Naive thymus-derived CD4-positive, alpha-beta T cell (primary cell): Measurements from ENCODE around the gene RAI1. TPM values are rescaled to one million over a fixed set of nuclear protein-coding genes. Genes with fewer than 3 reads are reported as not detected.

Source experiments
- ATAC-seq: fragments of 150-1000 bp; cut with Tn5 transposase; 2 replicates; pipeline ENCODE4 v1.10.0; 2021; ENCODE audit warnings: mild to moderate bottlenecking, moderate library complexity
- CTCF ChIA-PET: fragments of 350-600 bp; sonication (Branson Sonifier 250); formaldehyde crosslinking; loops from one replicate; lab custom pipeline; 2021; ENCODE audit warnings: antibody characterized with exemption; lab: Charles Lee
- POLR2A ChIA-PET: fragments of 350-600 bp; sonication (Branson Sonifier 250); formaldehyde crosslinking; loops from one replicate; lab custom pipeline; 2021; ENCODE audit warnings: antibody characterized with exemption, inconsistent platforms; lab: Charles Lee
- DNase-seq, 9 donors: peaks; one replicate each; pipeline versions ENCODE4 v3.0.0 to v3.0.0-alpha.2; 2020 to 2022; ENCODE audit warnings: mixed read lengths in 1 of 9
- H3K27ac ChIP-seq: one replicate; pipeline ENCODE4 v1.7.0; 2013; ENCODE audit warnings: mild to moderate bottlenecking, low read depth, low read length, moderate library complexity
- H3K27me3 ChIP-seq, 2 donors: one replicate each; pipeline ENCODE4 v1.7.0; 2013; ENCODE audit warnings: low read length in 2 of 2, mild to moderate bottlenecking in 2 of 2, moderate library complexity in 2 of 2; ENCODE audit not compliant: control insufficient read depth in 2 of 2, insufficient read depth in 2 of 2
- H3K36me3 ChIP-seq, 3 experiments: 1 replicate in 2 of 3; 2 replicates in 1 of 3; pipeline ENCODE4 v1.7.0; 2013; ENCODE audit warnings: low read length in 3 of 3, mild to moderate bottlenecking in 3 of 3, moderate library complexity in 1 of 3; ENCODE audit not compliant: insufficient read depth in 3 of 3, control insufficient read depth in 2 of 3
- H3K4me1 ChIP-seq, 2 donors: one replicate each; pipeline ENCODE4 v1.7.0; 2013; ENCODE audit warnings: low read length in 2 of 2, mild to moderate bottlenecking in 2 of 2, moderate library complexity in 1 of 2; ENCODE audit not compliant: control insufficient read depth in 2 of 2, insufficient read depth in 2 of 2
- H3K4me3 ChIP-seq: 2 replicates; pipeline ENCODE4 v1.7.0; 2013; ENCODE audit warnings: mild to moderate bottlenecking, low read length
- H3K9me3 ChIP-seq, 3 experiments: 1 replicate in 2 of 3; 2 replicates in 1 of 3; pipeline ENCODE4 v1.7.0; 2013; ENCODE audit warnings: low read length in 3 of 3; ENCODE audit not compliant: control insufficient read depth in 2 of 3
- H3K27ac Mint-ChIP-seq, 9 donors: one replicate each; pipeline ENCODE4 v1.8.0; 2020 to 2022; ENCODE audit warnings: mixed read lengths in 9 of 9, mild to moderate bottlenecking in 8 of 9, moderate library complexity in 5 of 9, inconsistent platforms in 2 of 9
- H3K27me3 Mint-ChIP-seq, 5 donors: one replicate each; pipeline ENCODE4 v1.8.0; 2021 to 2022; ENCODE audit warnings: mixed read lengths in 5 of 5, mild to moderate bottlenecking in 1 of 5
- H3K36me3 Mint-ChIP-seq, 5 donors: one replicate each; pipeline ENCODE4 v1.8.0; 2020 to 2022; ENCODE audit warnings: mixed read lengths in 5 of 5, mild to moderate bottlenecking in 3 of 5, inconsistent platforms in 1 of 5
- H3K4me1 Mint-ChIP-seq, 7 donors: one replicate each; pipeline ENCODE4 v1.8.0; 2020 to 2022; ENCODE audit warnings: mixed read lengths in 7 of 7, mild to moderate bottlenecking in 3 of 7, inconsistent platforms in 1 of 7
- H3K4me3 Mint-ChIP-seq, 10 donors: one replicate each; pipeline ENCODE4 v1.8.0; 2020 to 2022; ENCODE audit warnings: mild to moderate bottlenecking in 10 of 10, mixed read lengths in 10 of 10, moderate library complexity in 6 of 10, inconsistent platforms in 2 of 10
- H3K9me3 Mint-ChIP-seq, 11 donors: one replicate each; pipeline ENCODE4 v1.8.0; 2020 to 2022; ENCODE audit warnings: mixed read lengths in 11 of 11, mild to moderate bottlenecking in 4 of 11, inconsistent platforms in 1 of 11, moderate library complexity in 1 of 11
- intact Hi-C, 2 donors: fragments of 100-400 bp; cut with micrococcal nuclease; formaldehyde crosslinking; loops; one replicate each; pipeline ENCODE4 v1.15.1; 2023
- polyA plus RNA-seq, 2 donors: library from polyadenylated mRNA; unstranded; fragments of 300-500 nt; fragmentation: Illumina TruSeq; gene quantifications; one replicate each; pipeline ENCODE4 v1.2.3, GENCODE V29; 2021
- total RNA-seq, 6 experiments: library from RNA in 5 of 6; stranded (reverse) in 5 of 6; gene quantifications; 1 replicate in 5 of 6; 2 replicates in 1 of 6; pipeline ENCODE4 v1.2.3 and lab custom pipeline; 2021 to 2026

The RAI1 gene
- total and polyA plus RNA-seq, 7 experiments from 2014 or later: 2.0 to 46.2 (median 21.2) TPM

GRCh38 chr17:17682293-17682736 lies 1.1 kb downstream of the RAI1 start:
- H3K27ac Mint-ChIP-seq: peak overlapping the region in 5 of 9 donors; percentile 70 to 90 (median 83)
- Histone ChIP-seq H3K4me3 (peak overlapping the region; percentile 62), H3K27ac (peak overlapping the region; percentile 93), H3K9me3 (no peaks in the 10 kb centered on the region), H3K27me3 (no peaks in the 10 kb centered on the region), H3K36me3 (peaks cover 0 to 4% (median 0%) of the 10 kb centered on the region in 3 experiments), H3K4me1 (peaks cover 7 to 10% of the 10 kb centered on the region in 2 donors)
- DNase-seq: peak in 7 of 9 donors; percentile 19 to 75 (median 31)
- peaks cover 0 to 6% (median 0%) of the 10 kb centered on the region in 5 donors for H3K36me3 Mint-ChIP-seq
- ChIA-PET POLR2A (interaction anchor here (0.6 to 5.3 kb wide), 6 partner anchors 11 to 353 kb away, joined by 3 to 47 read pairs (median 4); no protein-coding TSS in a partner anchor), CTCF (interaction anchor here (0.7 to 2.9 kb wide), 11 partner anchors 8 to 275 kb away, joined by 3 to 14 read pairs (median 3); no protein-coding TSS in a partner anchor)
- H3K9me3 Mint-ChIP-seq: peaks cover 0 to 2% (median 0%) of the 10 kb centered on the region in 11 donors
- H3K4me1 Mint-ChIP-seq: peaks cover 23 to 39% (median 29%) of the 10 kb centered on the region in 7 donors
- ATAC-seq: peak; percentile 44
- peak overlapping the region; percentile 84 to 96 (median 92) for H3K4me3 Mint-ChIP-seq
- intact Hi-C loops: loop anchor here (1.0 to 5.0 kb wide), 7 partner anchors 12 to 357 kb away; partner anchors contain the start of genes ATPAF2 (in 1 of the 2), DRC3 (in 1 of the 2), GID4 (in 1 of the 2) and TOM1L2 (in 1 of the 2)
- H3K27me3 Mint-ChIP-seq: peaks cover 0 to 16% (median 0%) of the 10 kb centered on the region in 5 donors

GRCh38 chr17:17682737-17683680 lies 1.8 kb downstream of the RAI1 start:
- intact Hi-C loops: loop anchor here (1.0 to 5.0 kb wide), 8 partner anchors 11 to 356 kb away; partner anchors contain the start of genes ATPAF2 (in 1 of the 2), DRC3 (in 1 of the 2), GID4 (in 1 of the 2) and TOM1L2 (in 1 of the 2)
- Histone ChIP-seq H3K36me3 (peaks cover 0 to 4% (median 0%) of the 10 kb centered on the region in 3 experiments), H3K9me3 (no peaks in the 10 kb centered on the region), H3K27me3 (no peaks in the 10 kb centered on the region), H3K27ac (peak overlapping the region; percentile 93), H3K4me3 (peak overlapping the region; percentile 62), H3K4me1 (peaks cover 7 to 10% of the 10 kb centered on the region in 2 donors)
- ATAC-seq (peak; percentile 69), DNase-seq (peak; percentile 53 to 89 (median 59))
- Mint-ChIP-seq H3K36me3 (peaks cover 0 to 8% (median 0%) of the 10 kb centered on the region in 5 donors), H3K9me3 (no peaks in the 10 kb centered on the region), H3K4me3 (peak overlapping the region; percentile 88 to 96 (median 92)), H3K27me3 (peaks cover 0 to 14% (median 0%) of the 10 kb centered on the region in 5 donors), H3K27ac (peak overlapping the region; percentile 65 to 95 (median 92)), H3K4me1 (peaks cover 22 to 42% (median 31%) of the 10 kb centered on the region in 7 donors)
- CTCF ChIA-PET: interaction anchor here (0.6 to 2.9 kb wide), 10 partner anchors 8 to 236 kb away, joined by 3 to 14 read pairs (median 3); no protein-coding TSS in a partner anchor
- POLR2A ChIA-PET: interaction anchor here (0.8 to 5.3 kb wide), 6 partner anchors 9 to 177 kb away, joined by 3 to 47 read pairs (median 4); no protein-coding TSS in a partner anchor

GRCh38 chr17:17683710-17684365 lies 2.6 kb downstream of the RAI1 start:
- H3K4me3 ChIP-seq: no peak overlapping the region
- ChIA-PET POLR2A (interaction anchor here (0.8 to 5.3 kb wide), 5 partner anchors 10 to 176 kb away, joined by 3 to 47 read pairs (median 4); no protein-coding TSS in a partner anchor), CTCF (interaction anchor here (0.6 to 2.9 kb wide), 6 partner anchors 9 to 235 kb away, joined by 3 to 14 read pairs (median 4); no protein-coding TSS in a partner anchor)
- H3K27me3 ChIP-seq: no peaks in the 10 kb centered on the region
- Mint-ChIP-seq H3K36me3 (peaks cover 0 to 8% (median 0%) of the 10 kb centered on the region in 5 donors), H3K27me3 (peaks cover 0 to 9% (median 0%) of the 10 kb centered on the region in 5 donors), H3K4me1 (peaks cover 22 to 42% (median 30%) of the 10 kb centered on the region in 7 donors), H3K9me3 (no peaks in the 10 kb centered on the region), H3K4me3 (peak overlapping the region; percentile 88 to 96 (median 92)), H3K27ac (peak overlapping the region in 8 of 9 donors; percentile 13 to 95 (median 89))
- peaks cover 0 to 4% (median 0%) of the 10 kb centered on the region in 3 experiments for H3K36me3 ChIP-seq
- peaks cover 7 to 10% of the 10 kb centered on the region in 2 donors for H3K4me1 ChIP-seq
- DNase-seq (no peak), ATAC-seq (no peak)
- H3K9me3 ChIP-seq: no peaks in the 10 kb centered on the region
- intact Hi-C loops: loop anchor here (1.0 to 5.0 kb wide), 5 partner anchors 43 to 288 kb away; partner anchors contain the start of genes DRC3 (in 1 of the 2) and TOM1L2 (in 1 of the 2)
- H3K27ac ChIP-seq: peak overlapping the region; percentile 93

GRCh38 chr17:17684906-17685774 lies 3.9 kb downstream of the RAI1 start:
- Mint-ChIP-seq H3K27ac (peak overlapping the region in 5 of 9 donors; percentile 23 to 94 (median 73)), H3K4me1 (peaks cover 22 to 43% (median 35%) of the 10 kb centered on the region in 7 donors), H3K36me3 (peaks cover 0 to 11% (median 0%) of the 10 kb centered on the region in 5 donors), H3K27me3 (peaks cover 0 to 2% (median 0%) of the 10 kb centered on the region in 5 donors), H3K9me3 (no peaks in the 10 kb centered on the region), H3K4me3 (peak overlapping the region in 5 of 10 donors; percentile 13 to 65 (median 40))
- ATAC-seq: no peak
- H3K36me3 ChIP-seq: peaks cover 0 to 4% (median 0%) of the 10 kb centered on the region in 3 experiments
- ChIA-PET POLR2A (no interaction called here), CTCF (interaction anchor here (0.6 to 0.9 kb wide), 2 partner anchors 21 to 233 kb away, joined by 3 to 4 read pairs; no protein-coding TSS in a partner anchor)
- H3K4me1 ChIP-seq: peaks cover 7 to 10% of the 10 kb centered on the region in 2 donors
- no peaks in the 10 kb centered on the region for H3K9me3 ChIP-seq
- H3K27me3 ChIP-seq: no peaks in the 10 kb centered on the region
- no peak overlapping the region for H3K27ac ChIP-seq
- no peak for DNase-seq
- H3K4me3 ChIP-seq: no peak overlapping the region
- intact Hi-C loops: loop anchor here in 1 of 2 donors (5.0 kb wide), 2 partner anchors 42 to 287 kb away; partner anchors contain the start of genes DRC3 and TOM1L2

- H3K27ac Mint-ChIP-seq: peak overlapping the region in 5 of 9 donors; percentile 23 to 78 (median 73)
- no peaks in the 10 kb centered on the region for H3K9me3 ChIP-seq
- peaks cover 0 to 11% (median 0%) of the 10 kb centered on the region in 5 donors for H3K36me3 Mint-ChIP-seq
- H3K9me3 Mint-ChIP-seq: no peaks in the 10 kb centered on the region
- H3K4me1 Mint-ChIP-seq: peaks cover 22 to 48% (median 40%) of the 10 kb centered on the region in 7 donors
- ChIA-PET POLR2A (no interaction called here), CTCF (interaction anchor here (0.6 kb wide), 1 partner anchor 44 kb away, joined by 4 read pairs; no protein-coding TSS in a partner anchor)
- H3K4me3 ChIP-seq: no peak overlapping the region
- H3K27ac ChIP-seq: no peak overlapping the region
- DNase-seq: no peak
- H3K27me3 Mint-ChIP-seq: peaks cover 0 to under 1% (median 0%) of the 10 kb centered on the region in 5 donors
- intact Hi-C loops: no loop called here
- ATAC-seq: no peak
- peaks cover 7 to 12% of the 10 kb centered on the region in 2 donors for H3K4me1 ChIP-seq
- H3K36me3 ChIP-seq: peaks cover 0 to 4% (median 0%) of the 10 kb centered on the region in 3 experiments
- no peaks in the 10 kb centered on the region for H3K27me3 ChIP-seq
- H3K4me3 Mint-ChIP-seq: peak overlapping the region in 6 of 10 donors; percentile 8 to 65 (median 39)
These were observed 4.6 kb downstream of the RAI1 start for GRCh38 chr17:17685775-17686291.
